ENCODE data around the gene SPCS1. TPM values are rescaled to one million over a fixed set of nuclear protein-coding genes. Genes with fewer than 3 reads are reported as not detected.
A peak's percentile ranks its signal among the peaks of the same experiment; 100 is the strongest.

The SPCS1 gene
- total RNA-seq, 1 experiment from 2014 or later = 93.2 TPM

DNA sequence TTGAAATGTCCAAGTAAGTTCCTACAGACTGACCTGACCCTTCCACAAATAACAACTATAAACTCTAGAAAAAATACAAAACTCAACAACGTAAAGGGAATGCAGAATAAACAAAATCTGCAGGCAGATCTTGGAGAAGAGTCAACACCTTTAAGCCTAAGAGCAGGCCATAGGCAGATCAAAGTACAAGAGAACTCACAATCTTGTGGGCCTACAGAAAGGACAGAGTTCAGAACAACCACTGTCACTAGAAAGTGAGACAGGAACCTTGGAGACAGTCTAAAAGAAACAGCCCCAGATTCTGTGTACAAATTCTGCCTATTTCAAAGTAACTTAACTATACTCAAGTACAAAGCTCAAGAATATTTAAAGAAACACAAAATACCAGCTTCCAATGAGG lies 33.8 kb downstream of the SPCS1 start:
- intact Hi-C loops (cut with micrococcal nuclease; ENCODE audit: unreplicated experiment) (loop anchor here (10.0 kb wide), 1 partner anchor 85 kb away; no protein-coding TSS in a partner anchor), in situ Hi-C loops (cut with HindIII; ENCODE audit: low pct_unique_long_range_greater_than_20kb, low sequenced_read_pairs) (no loop called here)
- ChIA-PET POLR2A (no interaction called here), CTCF (no interaction called here)
- Histone ChIP-seq H3K27me3 (ENCODE audit: control insufficient read depth, insufficient read depth, low read length) (no peaks in the 10 kb centered on the region), H3K36me3 (ENCODE audit: control insufficient read depth, insufficient read depth, low read length) (peaks cover 7% of the 10 kb centered on the region; the same call in 1 of the 2 replicates), H3K27ac (ENCODE audit: low read length) (no peak overlapping the region), H3K9me3 (ENCODE audit: control insufficient read depth, insufficient read depth, low read depth, low read length) (no peaks in the 10 kb centered on the region; the same call in 1 of the 2 replicates), H3K4me3 (ENCODE audit: low read depth in 2 of 2, low read length in 2 of 2) (no peak overlapping the region), H3K4me1 (ENCODE audit: control insufficient read depth, insufficient read depth, low read length) (no peaks in the 10 kb centered on the region)
- no peak for TF ChIP-seq POLR2AphosphoS5 (IDR thresholded peaks at IDR 0.05; ENCODE audit: low read depth, low read length)
- TF ChIP-seq, protein P1, sequence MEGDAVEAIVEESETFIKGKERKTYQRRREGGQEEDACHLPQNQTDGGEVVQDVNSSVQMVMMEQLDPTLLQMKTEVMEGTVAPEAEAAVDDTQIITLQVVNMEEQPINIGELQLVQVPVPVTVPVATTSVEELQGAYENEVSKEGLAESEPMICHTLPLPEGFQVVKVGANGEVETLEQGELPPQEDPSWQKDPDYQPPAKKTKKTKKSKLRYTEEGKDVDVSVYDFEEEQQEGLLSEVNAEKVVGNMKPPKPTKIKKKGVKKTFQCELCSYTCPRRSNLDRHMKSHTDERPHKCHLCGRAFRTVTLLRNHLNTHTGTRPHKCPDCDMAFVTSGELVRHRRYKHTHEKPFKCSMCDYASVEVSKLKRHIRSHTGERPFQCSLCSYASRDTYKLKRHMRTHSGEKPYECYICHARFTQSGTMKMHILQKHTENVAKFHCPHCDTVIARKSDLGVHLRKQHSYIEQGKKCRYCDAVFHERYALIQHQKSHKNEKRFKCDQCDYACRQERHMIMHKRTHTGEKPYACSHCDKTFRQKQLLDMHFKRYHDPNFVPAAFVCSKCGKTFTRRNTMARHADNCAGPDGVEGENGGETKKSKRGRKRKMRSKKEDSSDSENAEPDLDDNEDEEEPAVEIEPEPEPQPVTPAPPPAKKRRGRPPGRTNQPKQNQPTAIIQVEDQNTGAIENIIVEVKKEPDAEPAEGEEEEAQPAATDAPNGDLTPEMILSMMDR (IDR thresholded peaks at IDR 0.05) = no peak
- no TSS peak for BruUV-seq (replicated peaks)
- ATAC-seq (no peak), DNase-seq (ENCODE audit: low read depth, low spot score) (no peak)

DNA sequence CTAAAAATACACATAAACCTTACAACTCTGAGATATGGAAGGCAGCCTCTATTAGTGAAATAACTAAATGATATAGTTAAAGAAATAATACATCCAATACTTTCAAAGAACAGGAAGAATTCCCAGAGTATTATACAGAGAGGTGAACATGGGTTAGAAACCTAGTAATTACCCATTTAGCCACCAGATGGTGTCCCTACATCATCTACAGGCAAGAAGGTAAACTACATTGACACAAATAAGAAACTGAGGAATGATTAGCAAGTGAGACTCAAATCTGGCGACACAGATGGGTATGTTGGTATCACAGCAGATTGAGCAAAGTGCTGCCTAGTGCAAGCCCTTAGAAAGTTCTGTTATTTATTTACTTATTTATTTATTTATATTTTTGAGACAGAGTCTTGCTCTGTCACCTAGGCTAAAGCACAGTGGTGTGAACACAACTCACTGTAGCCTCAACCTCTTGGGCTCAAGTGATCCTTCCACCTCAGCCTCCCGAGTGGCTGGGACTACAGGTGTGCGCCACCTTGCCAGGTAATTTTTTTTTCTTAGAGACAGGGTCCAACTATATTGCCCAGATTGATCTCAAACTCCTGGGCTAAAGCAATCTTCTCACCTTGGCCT lies 36.6 kb downstream of the SPCS1 start:
- H3K27ac ChIP-seq (ENCODE audit: low read length) = no peak overlapping the region
- ATAC-seq (peak; percentile 69; the same call in 1 of the 2 replicates), DNase-seq (ENCODE audit: low read depth, low spot score) (peak; percentile 17)
- POLR2A ChIA-PET = no interaction called here
- in situ Hi-C loops (cut with HindIII; ENCODE audit: low pct_unique_long_range_greater_than_20kb, low sequenced_read_pairs) = no loop called here
- intact Hi-C loops (cut with micrococcal nuclease; ENCODE audit: unreplicated experiment) = loop anchor here (10.0 kb wide), 1 partner anchor 82 kb away; no protein-coding TSS in a partner anchor
- no peaks in the 10 kb centered on the region for H3K9me3 ChIP-seq (ENCODE audit: control insufficient read depth, insufficient read depth, low read depth, low read length)
- BruUV-seq (replicated peaks) = no TSS peak
- peaks cover 2% of the 10 kb centered on the region; the same call in 1 of the 2 replicates for H3K36me3 ChIP-seq (ENCODE audit: control insufficient read depth, insufficient read depth, low read length)
- H3K27me3 ChIP-seq (ENCODE audit: control insufficient read depth, insufficient read depth, low read length) = no peaks in the 10 kb centered on the region
- CTCF ChIA-PET = interaction anchor here (0.6 to 0.7 kb wide), 3 partner anchors 19 to 1463 kb away, joined by 3 to 4 read pairs (median 3); no protein-coding TSS in a partner anchor
- no peak overlapping the region for H3K4me3 ChIP-seq (ENCODE audit: low read depth in 2 of 2, low read length in 2 of 2)
- H3K4me1 ChIP-seq (ENCODE audit: control insufficient read depth, insufficient read depth, low read length) = no peaks in the 10 kb centered on the region
- TF ChIP-seq TCF7L2 (IDR thresholded peaks at IDR 0.05; ENCODE audit: low read depth, low read length) = no peak
- TF ChIP-seq, protein P1 (IDR thresholded peaks at IDR 0.05) = peak; percentile 59

DNA sequence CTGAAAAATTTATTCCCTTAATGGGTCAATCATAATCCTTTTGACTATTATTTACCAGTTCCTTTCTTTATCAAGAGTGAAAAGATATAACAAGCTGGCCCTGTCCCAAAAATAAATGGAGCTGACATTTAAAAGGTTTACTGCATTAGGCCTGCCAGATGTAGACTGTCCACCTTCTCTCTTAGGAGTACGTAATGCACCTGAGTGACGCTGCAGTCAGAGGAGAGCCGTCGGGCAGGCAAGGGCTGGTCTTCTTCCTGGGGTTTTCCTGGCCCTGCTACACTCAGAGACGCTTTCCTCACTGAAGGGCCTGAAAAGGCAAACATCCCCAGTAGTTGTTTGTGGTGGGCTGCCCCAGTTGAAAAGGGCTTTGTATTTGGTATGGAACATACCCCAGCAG lies 37.2 kb downstream of the SPCS1 start:
- POLR2A ChIA-PET = no interaction called here
- no peak overlapping the region for H3K4me3 ChIP-seq (ENCODE audit: low read depth in 2 of 2, low read length in 2 of 2)
- in situ Hi-C loops (cut with HindIII; ENCODE audit: low pct_unique_long_range_greater_than_20kb, low sequenced_read_pairs) (no loop called here), intact Hi-C loops (cut with micrococcal nuclease; ENCODE audit: unreplicated experiment) (loop anchor here (10.0 kb wide), 1 partner anchor 82 kb away; no protein-coding TSS in a partner anchor)
- ATAC-seq (no peak), DNase-seq (ENCODE audit: low read depth, low spot score) (no peak)
- H3K27ac ChIP-seq (ENCODE audit: low read length) = no peak overlapping the region
- H3K27me3 ChIP-seq (ENCODE audit: control insufficient read depth, insufficient read depth, low read length) = no peaks in the 10 kb centered on the region
- CTCF ChIA-PET = interaction anchor here (0.7 kb wide), 1 partner anchor 18 kb away, joined by 3 read pairs; no protein-coding TSS in a partner anchor
- no peaks in the 10 kb centered on the region for H3K9me3 ChIP-seq (ENCODE audit: control insufficient read depth, insufficient read depth, low read depth, low read length)
- no TSS peak for BruUV-seq (replicated peaks)
- peaks cover 2% of the 10 kb centered on the region; the same call in 1 of the 2 replicates for H3K36me3 ChIP-seq (ENCODE audit: control insufficient read depth, insufficient read depth, low read length)
- no peaks in the 10 kb centered on the region for H3K4me1 ChIP-seq (ENCODE audit: control insufficient read depth, insufficient read depth, low read length)
- TF ChIP-seq, protein P1 (IDR thresholded peaks at IDR 0.05) = no peak
- TF ChIP-seq, protein P2, sequence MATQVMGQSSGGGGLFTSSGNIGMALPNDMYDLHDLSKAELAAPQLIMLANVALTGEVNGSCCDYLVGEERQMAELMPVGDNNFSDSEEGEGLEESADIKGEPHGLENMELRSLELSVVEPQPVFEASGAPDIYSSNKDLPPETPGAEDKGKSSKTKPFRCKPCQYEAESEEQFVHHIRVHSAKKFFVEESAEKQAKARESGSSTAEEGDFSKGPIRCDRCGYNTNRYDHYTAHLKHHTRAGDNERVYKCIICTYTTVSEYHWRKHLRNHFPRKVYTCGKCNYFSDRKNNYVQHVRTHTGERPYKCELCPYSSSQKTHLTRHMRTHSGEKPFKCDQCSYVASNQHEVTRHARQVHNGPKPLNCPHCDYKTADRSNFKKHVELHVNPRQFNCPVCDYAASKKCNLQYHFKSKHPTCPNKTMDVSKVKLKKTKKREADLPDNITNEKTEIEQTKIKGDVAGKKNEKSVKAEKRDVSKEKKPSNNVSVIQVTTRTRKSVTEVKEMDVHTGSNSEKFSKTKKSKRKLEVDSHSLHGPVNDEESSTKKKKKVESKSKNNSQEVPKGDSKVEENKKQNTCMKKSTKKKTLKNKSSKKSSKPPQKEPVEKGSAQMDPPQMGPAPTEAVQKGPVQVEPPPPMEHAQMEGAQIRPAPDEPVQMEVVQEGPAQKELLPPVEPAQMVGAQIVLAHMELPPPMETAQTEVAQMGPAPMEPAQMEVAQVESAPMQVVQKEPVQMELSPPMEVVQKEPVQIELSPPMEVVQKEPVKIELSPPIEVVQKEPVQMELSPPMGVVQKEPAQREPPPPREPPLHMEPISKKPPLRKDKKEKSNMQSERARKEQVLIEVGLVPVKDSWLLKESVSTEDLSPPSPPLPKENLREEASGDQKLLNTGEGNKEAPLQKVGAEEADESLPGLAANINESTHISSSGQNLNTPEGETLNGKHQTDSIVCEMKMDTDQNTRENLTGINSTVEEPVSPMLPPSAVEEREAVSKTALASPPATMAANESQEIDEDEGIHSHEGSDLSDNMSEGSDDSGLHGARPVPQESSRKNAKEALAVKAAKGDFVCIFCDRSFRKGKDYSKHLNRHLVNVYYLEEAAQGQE (IDR thresholded peaks at IDR 0.05; ENCODE audit: insufficient read depth in 1 of 2, low read depth in 2 of 2, low read length in 1 of 2) = no peak
- TF ChIP-seq TCF7L2 (IDR thresholded peaks at IDR 0.05; ENCODE audit: low read depth, low read length) (no peak), SIN3A (IDR thresholded peaks at IDR 0.05; ENCODE audit: borderline replicate concordance, insufficient read depth, low read depth, low read length) (no peak), POLR2AphosphoS5 (IDR thresholded peaks at IDR 0.05; ENCODE audit: low read depth, low read length) (no peak)
